ENCODE measurements around the gene GIMAP8.
A peak's percentile ranks its signal among the peaks of the same experiment; 100 is the strongest.
"Not testable (repeated sequence)": the region's sequence is repeated elsewhere in the genome, so short reads cannot be mapped to it uniquely, and the experiment has no call there.

Gene GIMAP8

DNA sequence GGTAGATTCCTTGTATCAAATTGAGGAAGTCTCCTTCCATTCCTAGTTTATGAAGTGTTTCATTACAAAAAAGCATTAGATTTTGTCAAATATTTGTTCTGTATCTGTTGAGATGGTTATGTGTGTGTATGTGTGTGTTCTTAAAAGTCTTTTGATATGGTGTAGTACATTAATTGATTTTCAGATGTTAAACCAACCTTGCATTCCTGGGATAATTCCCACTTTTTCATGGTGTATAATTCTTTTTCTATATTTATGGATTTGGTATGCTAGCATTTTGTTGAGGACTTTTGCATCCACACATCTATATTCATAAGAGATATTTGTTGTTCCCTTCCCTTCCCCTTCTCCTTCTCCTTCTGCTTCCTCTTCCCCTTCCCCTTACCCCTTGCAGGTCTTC, 8.9 kb upstream of the GIMAP8 start:
- no peak for DNase-seq

GRCh38 chr7:150442811-150443210, 7.6 kb upstream of the GIMAP8 start:
- DNase-seq, result no peak

DNA sequence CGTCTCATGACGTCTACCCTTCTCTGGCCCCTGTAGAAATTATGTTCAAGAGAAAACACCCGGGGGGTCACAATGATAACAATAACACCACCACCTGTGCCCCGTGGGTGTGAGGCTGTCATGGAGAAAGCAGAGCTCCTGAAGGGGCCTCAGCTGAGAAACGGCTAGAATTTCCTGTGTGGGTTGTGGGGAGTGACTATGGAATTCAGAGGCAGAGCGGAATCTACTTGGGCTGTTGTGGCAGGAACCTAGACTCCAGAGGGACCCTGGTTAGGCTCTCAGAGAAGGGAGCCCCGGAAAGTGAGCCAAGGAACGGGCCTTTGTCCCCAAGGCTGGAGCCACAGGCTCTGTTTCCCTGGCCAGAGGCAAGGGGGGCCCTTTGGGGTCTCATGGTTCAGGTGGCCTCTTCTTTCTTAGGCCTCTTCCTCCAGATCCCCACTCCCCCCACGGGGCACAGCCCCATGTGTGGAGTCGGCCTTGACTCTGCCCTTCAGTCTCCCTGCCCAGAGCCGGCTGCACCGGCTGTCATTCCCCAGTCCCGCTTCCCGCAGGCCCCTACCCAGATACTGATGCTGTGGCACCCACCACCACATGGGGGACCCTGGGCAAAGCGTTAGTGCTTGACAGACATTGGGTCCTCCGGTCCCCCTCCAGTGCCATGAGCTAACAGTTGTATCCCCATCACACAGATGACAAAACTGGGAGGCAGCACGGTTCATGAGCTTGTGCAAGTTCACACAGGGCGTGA, 6.5 kb upstream of the GIMAP8 start:
- no peak for DNase-seq

GRCh38 chr7:150444674-150445365, 5.6 kb upstream of the GIMAP8 start:
- no peak for DNase-seq

DNA sequence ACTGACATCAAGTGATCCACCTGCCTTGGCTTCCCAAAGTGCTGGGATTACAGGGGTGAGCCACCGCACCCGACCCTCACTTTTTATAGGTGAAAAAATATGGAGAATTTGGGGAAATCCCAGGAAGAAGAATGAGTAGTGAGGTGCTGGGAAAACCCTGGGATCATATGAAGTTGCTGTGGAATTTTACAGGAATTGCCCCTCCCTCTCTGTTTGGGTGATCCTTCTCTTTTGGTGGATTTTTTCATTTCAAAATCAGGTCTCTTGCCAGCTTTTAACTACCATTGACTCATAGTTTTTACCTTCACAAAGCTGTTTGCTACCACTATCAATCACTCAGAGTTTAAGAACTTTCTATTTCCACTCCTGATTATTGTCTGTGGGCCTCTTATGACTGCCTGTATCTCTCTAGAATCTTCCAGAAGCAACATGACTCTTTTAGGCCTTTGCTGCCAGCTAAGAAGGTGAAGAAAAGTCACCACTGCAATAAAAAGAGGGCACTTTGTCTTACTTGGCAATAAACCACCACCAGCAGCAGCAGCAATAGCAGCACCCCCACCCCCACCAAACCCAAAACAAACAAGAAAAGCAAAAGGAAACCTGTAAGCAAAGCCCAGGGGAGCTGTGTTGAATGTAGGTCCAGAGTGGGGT, 4.0 kb upstream of the GIMAP8 start:
- no peak for DNase-seq

GRCh38 chr7:150447966-150448788, 2.3 kb upstream of the GIMAP8 start:
- no peak for DNase-seq

DNA sequence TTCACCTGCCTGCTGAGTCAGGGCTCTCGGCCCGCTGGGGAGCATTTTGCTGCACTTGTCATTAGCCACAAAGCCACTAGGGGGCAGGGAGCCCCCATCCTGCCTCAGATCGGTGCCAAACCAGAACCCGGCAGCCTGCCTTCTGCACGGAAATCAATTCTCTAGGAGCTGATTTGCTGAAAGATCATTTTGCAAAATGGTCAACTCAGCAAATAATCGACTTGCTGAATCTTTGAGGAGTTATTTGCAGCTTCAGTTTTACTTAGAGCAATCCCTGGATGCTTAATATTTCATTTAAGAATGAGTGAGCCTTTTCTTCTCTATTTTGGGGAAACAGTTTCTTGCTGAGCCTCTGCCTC, 1.7 kb upstream of the GIMAP8 start:
- peak; percentile 77 for DNase-seq

- no peak for DNase-seq
Observed at GRCh38 chr7:150449206-150449952, 1.1 kb upstream of the GIMAP8 start.

- peak; percentile 69 for DNase-seq
Observed at GRCh38 chr7:150451097-150451793, 815 bp downstream of the GIMAP8 start.

DNA sequence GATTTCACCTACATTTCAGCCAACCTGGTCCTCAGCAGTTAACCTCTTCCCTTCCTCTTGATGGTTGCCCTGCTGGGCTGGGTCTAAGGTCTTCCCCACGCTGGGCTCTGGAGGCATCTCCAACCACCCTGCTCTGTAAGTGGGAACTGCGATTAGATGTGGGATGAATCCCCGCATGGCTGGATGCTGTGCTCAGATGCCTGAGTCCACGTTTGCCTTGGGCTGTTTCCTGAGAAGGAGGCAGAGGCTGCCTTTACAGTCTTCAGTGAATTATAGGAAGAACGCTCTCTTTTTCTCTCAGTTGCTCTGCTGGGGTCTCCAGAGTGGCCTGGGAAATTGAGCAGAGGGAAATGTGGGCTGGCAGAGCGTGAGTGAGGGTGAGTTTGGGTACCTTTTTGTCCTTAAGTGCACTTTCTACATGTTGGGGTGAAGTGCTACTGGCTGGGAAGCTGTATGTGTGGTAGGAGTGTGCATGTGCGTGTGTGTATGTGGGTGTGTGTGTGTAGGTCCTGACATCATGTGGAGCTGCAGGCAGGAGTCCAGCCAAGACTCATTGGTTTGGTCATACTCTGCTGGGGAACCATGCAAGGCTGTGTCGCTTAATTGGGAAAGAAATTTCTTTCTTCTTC, 1.5 kb downstream of the GIMAP8 start:
- peak; percentile 83 for DNase-seq

DNA sequence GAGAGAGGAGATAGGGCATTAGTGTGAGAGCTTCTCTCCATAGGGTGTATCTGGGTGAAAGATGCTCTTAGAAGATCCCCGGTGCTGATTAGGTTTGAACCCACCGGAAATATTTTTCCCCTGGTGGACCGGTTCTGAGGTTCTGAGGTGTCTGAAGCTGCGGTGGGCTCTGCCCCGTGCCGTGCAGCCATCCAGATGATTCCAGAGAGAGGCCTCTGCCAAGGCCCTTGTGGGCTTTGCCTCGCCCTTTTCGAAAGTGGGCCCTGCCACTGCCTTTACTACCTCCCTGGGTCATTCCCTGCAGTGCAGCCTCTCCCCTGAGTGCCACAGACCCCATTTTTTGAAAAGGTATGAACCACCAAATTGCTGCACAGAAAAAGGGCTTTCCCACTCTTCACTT, 2.8 kb downstream of the GIMAP8 start:
- DNase-seq, result no peak

GRCh38 chr7:150453892-150454291, 3.5 kb downstream of the GIMAP8 start:
- DNase-seq, result no peak

GRCh38 chr7:150457064-150457463, 6.6 kb downstream of the GIMAP8 start:
- not testable (repeated sequence) for DNase-seq

DNA sequence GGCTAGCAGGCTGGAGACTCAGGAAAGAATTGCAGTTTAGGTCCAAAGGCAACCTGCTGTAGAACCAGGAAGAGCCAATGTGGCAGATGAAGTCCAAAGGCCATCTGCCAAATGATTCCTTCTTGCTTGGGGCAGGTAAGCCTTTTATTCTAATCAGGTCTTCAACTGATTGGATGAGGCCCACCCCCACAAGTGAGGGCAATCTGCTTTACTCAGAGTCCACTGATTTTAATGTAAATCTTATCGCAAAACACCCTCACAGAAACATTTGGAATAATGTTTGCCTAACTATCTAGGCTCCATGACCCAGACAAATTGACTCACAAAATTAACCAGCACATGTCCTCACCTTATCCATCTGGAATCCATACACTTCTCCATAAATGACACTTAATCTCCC, 7.8 kb downstream of the GIMAP8 start:
- no peak for DNase-seq

DNA sequence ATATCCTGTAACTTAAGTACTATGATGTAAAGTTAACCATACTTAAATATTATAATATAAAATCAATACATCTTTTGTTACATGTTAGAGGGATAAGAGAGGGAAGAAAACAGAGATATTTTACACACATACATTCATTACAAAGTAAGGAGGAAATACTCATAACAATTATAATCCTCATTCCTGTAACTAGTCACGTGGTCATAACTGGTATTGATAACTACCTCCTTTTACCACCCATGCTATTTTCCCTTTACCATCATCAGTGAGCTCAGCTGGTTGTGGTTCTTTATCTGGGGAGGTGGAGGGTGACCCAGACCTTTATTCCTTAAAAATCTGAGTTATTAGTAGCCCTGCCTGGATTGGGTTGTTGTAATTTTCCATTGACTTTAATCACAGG, 8.3 kb downstream of the GIMAP8 start:
- DNase-seq, result no peak

DNA sequence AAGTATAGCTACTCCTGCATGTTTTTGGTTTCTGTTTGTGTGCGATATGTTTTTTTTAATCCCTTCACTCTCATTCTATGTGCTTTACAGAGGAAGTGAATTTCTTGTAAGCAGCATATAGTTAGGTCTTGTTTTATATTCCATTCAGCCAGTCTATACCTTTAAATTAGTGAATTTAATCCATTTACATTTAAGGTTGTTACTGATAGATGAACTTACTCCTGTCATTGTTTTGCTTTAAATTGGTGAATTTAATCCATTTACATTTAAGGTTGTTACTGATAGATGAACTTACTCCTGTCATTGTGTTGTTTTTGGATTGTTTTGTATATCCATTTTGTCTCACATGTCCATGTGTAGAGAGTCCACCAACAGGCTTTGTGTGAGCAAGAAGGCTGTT, 11.1 kb downstream of the GIMAP8 start:
- DNase-seq, result no peak

DNA sequence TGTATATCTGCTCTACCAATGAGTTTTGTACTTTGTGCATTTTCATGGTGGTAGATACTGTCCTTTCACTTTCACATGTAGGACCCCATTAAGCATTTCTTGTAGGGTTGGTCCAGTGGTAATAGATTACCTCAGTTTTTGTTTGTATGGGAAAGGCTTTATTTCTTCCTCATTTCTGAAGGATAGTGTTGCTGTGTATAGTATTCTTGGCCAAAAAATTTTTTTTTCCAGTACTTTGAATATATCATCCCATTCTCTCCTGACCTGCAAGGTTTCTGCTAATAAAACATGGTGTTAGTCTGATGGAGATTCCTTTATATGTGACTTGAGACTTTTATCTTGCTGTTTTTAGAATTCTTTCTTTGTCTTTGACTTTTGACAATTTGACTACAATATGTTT, 12.0 kb downstream of the GIMAP8 start:
- DNase-seq, result no peak

GRCh38 chr7:150463461-150463860, 13.0 kb downstream of the GIMAP8 start:
- DNase-seq, result no peak

DNA sequence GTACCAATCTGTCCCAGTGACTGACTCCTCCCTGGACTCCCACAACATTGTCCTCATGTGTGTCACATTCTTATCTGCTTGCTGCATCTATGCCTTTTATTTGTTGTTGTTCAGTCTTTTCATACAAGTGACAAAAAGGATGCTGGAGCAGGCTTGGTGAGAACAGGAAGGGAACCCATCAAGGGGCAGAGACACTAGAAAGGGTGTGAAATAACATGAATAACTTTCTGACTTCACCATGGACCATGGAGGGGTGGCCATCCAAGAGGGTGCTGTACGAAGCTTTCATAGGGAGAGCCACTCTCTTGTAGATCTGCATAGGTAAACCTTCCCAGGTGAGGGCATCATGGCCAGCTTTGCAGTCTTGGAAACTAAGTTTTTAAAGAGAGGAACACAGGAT, 14.5 kb downstream of the GIMAP8 start:
- DNase-seq, result no peak

GRCh38 chr7:150465414-150465813, 15.0 kb downstream of the GIMAP8 start:
- DNase-seq, result no peak

DNA sequence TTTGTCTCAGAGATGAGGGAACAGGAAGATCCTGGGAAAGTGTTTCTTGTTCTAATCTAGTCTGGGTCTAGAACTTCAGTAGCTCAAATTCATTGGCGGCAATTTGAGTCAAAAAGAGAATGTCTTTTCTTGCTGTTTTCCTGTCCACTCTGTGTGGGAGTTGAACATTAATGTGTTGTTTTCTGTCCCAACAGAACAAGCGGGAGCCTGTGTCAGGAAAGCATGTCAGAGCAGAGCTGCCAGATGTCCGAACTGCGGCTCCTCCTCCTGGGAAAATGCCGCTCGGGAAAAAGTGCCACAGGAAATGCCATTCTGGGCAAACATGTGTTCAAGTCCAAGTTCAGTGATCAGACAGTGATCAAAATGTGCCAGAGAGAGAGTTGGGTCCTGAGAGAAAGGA, 16.0 kb downstream of the GIMAP8 start:
- DNase-seq, result no peak

All from inflammatory macrophage treated with lipopolysaccharide for 4 hours (primary cell).